ENCODE results near the gene SQSTM1.
"Not testable (repeated sequence)": the region's sequence is repeated elsewhere in the genome, so short reads cannot be mapped to it uniquely, and the experiment has no call there.

SQSTM1 gene

GRCh38 chr5:179869101-179869500 is 48.4 kb downstream of the SQSTM1 start:
- H3K9me3 ChIP-seq (ENCODE audit: control insufficient read depth in 2 of 2, low read length in 2 of 2): no peaks in the 10 kb centered on the region
- peaks cover 2% of the 10 kb centered on the region for H3K4me1 ChIP-seq (ENCODE audit: control insufficient read depth, insufficient read depth, low read length)
- no peak overlapping the region for H3K27ac ChIP-seq (ENCODE audit: low read length)
- H3K9ac ChIP-seq (ENCODE audit: low read length in 2 of 2): no peak overlapping the region
- H3K4me3 ChIP-seq (ENCODE audit: low read length in 2 of 2): no peak overlapping the region
- peaks cover 30 to 55% of the 10 kb centered on the region in 2 donors for H3K36me3 ChIP-seq (ENCODE audit: control insufficient read depth in 2 of 2, insufficient read depth in 2 of 2, low read length in 2 of 2)
- H3K27me3 ChIP-seq (ENCODE audit: control insufficient read depth in 1 of 2, insufficient read depth in 2 of 2, low read length in 2 of 2): no peaks in the 10 kb centered on the region

GRCh38 chr5:179869641-179870402 is 49.1 kb downstream of the SQSTM1 start:
- Histone ChIP-seq H3K36me3 (ENCODE audit: control insufficient read depth in 2 of 2, insufficient read depth in 2 of 2, low read length in 2 of 2) (peaks cover 33 to 58% of the 10 kb centered on the region in 2 donors), H3K9me3 (ENCODE audit: control insufficient read depth in 2 of 2, low read length in 2 of 2) (no peaks in the 10 kb centered on the region), H3K9ac (ENCODE audit: low read length in 2 of 2) (no peak overlapping the region), H3K4me1 (ENCODE audit: control insufficient read depth, insufficient read depth, low read length) (peaks cover 2% of the 10 kb centered on the region), H3K27me3 (ENCODE audit: control insufficient read depth in 1 of 2, insufficient read depth in 2 of 2, low read length in 2 of 2) (no peaks in the 10 kb centered on the region), H3K4me3 (ENCODE audit: low read length in 2 of 2) (no peak overlapping the region), H3K27ac (ENCODE audit: low read length) (no peak overlapping the region)

- H3K36me3 ChIP-seq (ENCODE audit: control insufficient read depth in 2 of 2, insufficient read depth in 2 of 2, low read length in 2 of 2): peaks cover 36 to 55% of the 10 kb centered on the region in 2 donors
Observed at GRCh38 chr5:179870403-179870903, 49.7 kb downstream of the SQSTM1 start.

GRCh38 chr5:179870952-179871351 is 50.2 kb downstream of the SQSTM1 start:
- H3K27me3 ChIP-seq (ENCODE audit: control insufficient read depth in 1 of 2, insufficient read depth in 2 of 2, low read length in 2 of 2): no peaks in the 10 kb centered on the region
- H3K36me3 ChIP-seq (ENCODE audit: control insufficient read depth in 2 of 2, insufficient read depth in 2 of 2, low read length in 2 of 2): peaks cover 41 to 58% of the 10 kb centered on the region in 2 donors
- peaks cover 2% of the 10 kb centered on the region for H3K4me1 ChIP-seq (ENCODE audit: control insufficient read depth, insufficient read depth, low read length)
- H3K9ac ChIP-seq (ENCODE audit: low read length in 2 of 2): no peak overlapping the region
- no peaks in the 10 kb centered on the region for H3K9me3 ChIP-seq (ENCODE audit: control insufficient read depth in 2 of 2, low read length in 2 of 2)
- H3K4me3 ChIP-seq (ENCODE audit: low read length in 2 of 2): no peak overlapping the region
- H3K27ac ChIP-seq (ENCODE audit: low read length): no peak overlapping the region

More at GRCh38 chr5:179870403-179870903, 49.7 kb downstream of the SQSTM1 start:
- no peak overlapping the region for H3K27ac ChIP-seq (ENCODE audit: low read length)
- no peaks in the 10 kb centered on the region for H3K9me3 ChIP-seq (ENCODE audit: control insufficient read depth in 2 of 2, low read length in 2 of 2)
- H3K27me3 ChIP-seq (ENCODE audit: control insufficient read depth in 1 of 2, insufficient read depth in 2 of 2, low read length in 2 of 2): no peaks in the 10 kb centered on the region
- no peak overlapping the region for H3K9ac ChIP-seq (ENCODE audit: low read length in 2 of 2)
- no peak overlapping the region for H3K4me3 ChIP-seq (ENCODE audit: low read length in 2 of 2)
- peaks cover 2% of the 10 kb centered on the region for H3K4me1 ChIP-seq (ENCODE audit: control insufficient read depth, insufficient read depth, low read length)

GRCh38 chr5:179871533-179871932 is 50.8 kb downstream of the SQSTM1 start:
- not testable (repeated sequence) for H3K9ac ChIP-seq (ENCODE audit: low read length in 2 of 2); H3K27ac ChIP-seq (ENCODE audit: low read length); H3K4me3 ChIP-seq (ENCODE audit: low read length in 2 of 2); H3K27me3 ChIP-seq (ENCODE audit: control insufficient read depth in 1 of 2, insufficient read depth in 2 of 2, low read length in 2 of 2); H3K4me1 ChIP-seq (ENCODE audit: control insufficient read depth, insufficient read depth, low read length); H3K9me3 ChIP-seq (ENCODE audit: control insufficient read depth in 2 of 2, low read length in 2 of 2)
- H3K36me3 ChIP-seq (ENCODE audit: control insufficient read depth in 2 of 2, insufficient read depth in 2 of 2, low read length in 2 of 2): peaks cover 46 to 61% of the 10 kb centered on the region in 2 donors

- Histone ChIP-seq H3K4me1 (ENCODE audit: control insufficient read depth, insufficient read depth, low read length) (peaks cover 2% of the 10 kb centered on the region), H3K9me3 (ENCODE audit: control insufficient read depth in 2 of 2, low read length in 2 of 2) (no peaks in the 10 kb centered on the region), H3K27ac (ENCODE audit: low read length) (no peak overlapping the region), H3K9ac (ENCODE audit: low read length in 2 of 2) (no peak overlapping the region), H3K4me3 (ENCODE audit: low read length in 2 of 2) (no peak overlapping the region), H3K36me3 (ENCODE audit: control insufficient read depth in 2 of 2, insufficient read depth in 2 of 2, low read length in 2 of 2) (peaks cover 47 to 56% of the 10 kb centered on the region in 2 donors), H3K27me3 (ENCODE audit: control insufficient read depth in 1 of 2, insufficient read depth in 2 of 2, low read length in 2 of 2) (no peaks in the 10 kb centered on the region)
Observed at GRCh38 chr5:179872055-179872827, 51.5 kb downstream of the SQSTM1 start.

- Histone ChIP-seq H3K36me3 (ENCODE audit: control insufficient read depth in 2 of 2, insufficient read depth in 2 of 2, low read length in 2 of 2) (peaks cover 52 to 60% of the 10 kb centered on the region in 2 donors), H3K27ac (ENCODE audit: low read length) (no peak overlapping the region), H3K9me3 (ENCODE audit: control insufficient read depth in 2 of 2, low read length in 2 of 2) (no peaks in the 10 kb centered on the region), H3K27me3 (ENCODE audit: control insufficient read depth in 1 of 2, insufficient read depth in 2 of 2, low read length in 2 of 2) (no peaks in the 10 kb centered on the region), H3K4me1 (ENCODE audit: control insufficient read depth, insufficient read depth, low read length) (peaks cover 2% of the 10 kb centered on the region), H3K9ac (ENCODE audit: low read length in 2 of 2) (no peak overlapping the region), H3K4me3 (ENCODE audit: low read length in 2 of 2) (no peak overlapping the region)
Observed at GRCh38 chr5:179872828-179873575, 52.3 kb downstream of the SQSTM1 start.

- H3K4me1 ChIP-seq (ENCODE audit: control insufficient read depth, insufficient read depth, low read length): peaks cover 2% of the 10 kb centered on the region
- peaks cover 58 to 59% of the 10 kb centered on the region in 2 donors for H3K36me3 ChIP-seq (ENCODE audit: control insufficient read depth in 2 of 2, insufficient read depth in 2 of 2, low read length in 2 of 2)
- H3K4me3 ChIP-seq (ENCODE audit: low read length in 2 of 2): no peak overlapping the region
- no peak overlapping the region for H3K27ac ChIP-seq (ENCODE audit: low read length)
- H3K9me3 ChIP-seq (ENCODE audit: control insufficient read depth in 2 of 2, low read length in 2 of 2): no peaks in the 10 kb centered on the region
- H3K27me3 ChIP-seq (ENCODE audit: control insufficient read depth in 1 of 2, insufficient read depth in 2 of 2, low read length in 2 of 2): no peaks in the 10 kb centered on the region
- H3K9ac ChIP-seq (ENCODE audit: low read length in 2 of 2): no peak overlapping the region
Observed at GRCh38 chr5:179873588-179874110, 52.9 kb downstream of the SQSTM1 start.

- Histone ChIP-seq H3K27ac (ENCODE audit: low read length) (no peak overlapping the region), H3K9me3 (ENCODE audit: control insufficient read depth in 2 of 2, low read length in 2 of 2) (no peaks in the 10 kb centered on the region), H3K9ac (ENCODE audit: low read length in 2 of 2) (no peak overlapping the region), H3K4me1 (ENCODE audit: control insufficient read depth, insufficient read depth, low read length) (peaks cover 2% of the 10 kb centered on the region), H3K36me3 (ENCODE audit: control insufficient read depth in 2 of 2, insufficient read depth in 2 of 2, low read length in 2 of 2) (peaks cover 58 to 60% of the 10 kb centered on the region in 2 donors), H3K4me3 (ENCODE audit: low read length in 2 of 2) (no peak overlapping the region), H3K27me3 (ENCODE audit: control insufficient read depth in 1 of 2, insufficient read depth in 2 of 2, low read length in 2 of 2) (no peaks in the 10 kb centered on the region)
Observed at GRCh38 chr5:179874136-179874535, 53.4 kb downstream of the SQSTM1 start.

GRCh38 chr5:179874536-179875292 is 54.0 kb downstream of the SQSTM1 start:
- peaks cover 2% of the 10 kb centered on the region for H3K4me1 ChIP-seq (ENCODE audit: control insufficient read depth, insufficient read depth, low read length)
- H3K4me3 ChIP-seq (ENCODE audit: low read length in 2 of 2): no peak overlapping the region
- no peak overlapping the region for H3K9ac ChIP-seq (ENCODE audit: low read length in 2 of 2)
- H3K27ac ChIP-seq (ENCODE audit: low read length): no peak overlapping the region
- H3K9me3 ChIP-seq (ENCODE audit: control insufficient read depth in 2 of 2, low read length in 2 of 2): no peaks in the 10 kb centered on the region
- peaks cover 58 to 61% of the 10 kb centered on the region in 2 donors for H3K36me3 ChIP-seq (ENCODE audit: control insufficient read depth in 2 of 2, insufficient read depth in 2 of 2, low read length in 2 of 2)
- H3K27me3 ChIP-seq (ENCODE audit: control insufficient read depth in 1 of 2, insufficient read depth in 2 of 2, low read length in 2 of 2): no peaks in the 10 kb centered on the region
